Tibial nerve (tissue), 4 donors: ENCODE measurements around the gene C19orf33. TPM values are rescaled to one million over a fixed set of nuclear protein-coding genes. Genes with fewer than 3 reads are reported as not detected.

ENCODE experiments used
- DNase-seq, 2 donors: peaks; one replicate each; pipeline ENCODE4 v3.0.0-alpha.2; 2019; ENCODE audit warnings: low spot score in 2 of 2
- H3K27ac ChIP-seq, 4 donors: fragments of 200-600 bp; sonication (generic) in 3 of 4; one replicate each; pipeline ENCODE4 v1.5.1; 2017 to 2019; ENCODE audit warnings: mild to moderate bottlenecking in 1 of 4
- H3K27me3 ChIP-seq, 2 donors: fragments of 200-600 bp; sonication (generic) in 1 of 2; one replicate each; pipeline versions ENCODE4 v1.5.1 to v1.6.0; 2017 to 2019
- H3K36me3 ChIP-seq, 3 donors: fragments of 200-600 bp; sonication (generic); one replicate each; pipeline ENCODE4 v1.5.1; 2018 to 2019
- H3K4me1 ChIP-seq, 4 donors: fragments of 200-600 bp; sonication (generic) in 3 of 4; one replicate each; pipeline ENCODE4 v1.5.1; 2017 to 2019
- H3K4me3 ChIP-seq, 4 donors: fragments of 200-600 bp; sonication (generic) in 3 of 4; one replicate each; pipeline ENCODE4 v1.5.1; 2017 to 2019; ENCODE audit warnings: mild to moderate bottlenecking in 1 of 4, moderate library complexity in 1 of 4
- H3K9me3 ChIP-seq, 4 donors: fragments of 200-600 bp; sonication (generic) in 3 of 4; one replicate each; pipeline ENCODE4 v1.5.1; 2017 to 2019
- EP300 ChIP-seq, 2 donors: sonication (generic); formaldehyde crosslinking; IDR thresholded peaks; one replicate each; pipeline ENCODE4 v1.6.1; 2017; ENCODE audit warnings: antibody characterized with exemption in 2 of 2, mild to moderate bottlenecking in 1 of 2
- POLR2A ChIP-seq, 2 donors: fragments of 450-650 bp; IDR thresholded peaks; one replicate each; pipeline ENCODE4 v1.6.1; 2017; ENCODE audit warnings: antibody characterized with exemption in 2 of 2, mild to moderate bottlenecking in 2 of 2, moderate library complexity in 2 of 2
- WGBS, 2 donors: methylation state at CpG; one replicate each; pipeline ENCODE4 v1.1.5; 2018; 5-methylcytosine and 5-hydroxymethylcytosine counted together
- total RNA-seq, 4 donors: library from RNA; depleted of rRNA; stranded (reverse); fragments of >200 nt; gene quantifications; one replicate each; pipeline ENCODE4 v1.1.0, GENCODE V29; 2016
- TF ChIP-seq, protein P1 (sequence below), 5 experiments: fragments of 200-600 bp in 3 of 5; fragments of 450-650 bp in 2 of 5; sonication (generic) in 3 of 5; IDR thresholded peaks; one replicate each; pipeline ENCODE4 v1.5.1; 2016 to 2019; ENCODE audit warnings: antibody characterized with exemption in 5 of 5, mild to moderate bottlenecking in 3 of 5, moderate library complexity in 2 of 5

The C19orf33 gene
- total RNA-seq, 4 donors from 2014 or later, result 76.8 to 627 (median 335) TPM

DNA sequence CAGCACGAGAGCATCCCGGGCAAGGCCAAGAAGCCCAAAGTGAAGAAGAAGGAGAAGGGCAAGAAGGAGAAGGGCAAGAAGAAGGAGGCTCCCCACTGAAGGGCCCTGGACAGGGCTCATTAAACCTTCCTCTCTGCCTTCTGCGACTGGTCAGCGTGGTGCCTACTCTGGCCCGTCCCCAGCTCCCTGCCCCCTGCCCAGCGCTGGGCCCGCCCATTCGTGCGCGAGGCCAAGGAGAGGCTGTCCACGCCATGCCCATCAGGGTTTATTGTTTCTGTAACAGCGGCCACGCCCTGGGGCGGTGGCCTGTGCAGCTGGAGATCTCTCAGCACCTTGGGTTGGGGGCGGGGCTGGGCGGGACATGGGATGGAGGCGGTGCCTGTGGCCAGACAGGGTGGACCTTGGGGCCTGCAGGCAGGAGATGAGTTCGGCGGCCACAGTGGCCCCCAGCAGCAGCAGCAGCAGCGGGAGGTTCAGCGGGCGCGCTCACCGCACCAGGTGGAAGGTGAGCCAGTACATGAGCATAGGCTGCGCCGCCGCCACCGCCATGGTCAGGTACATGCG, 897 bp downstream of the C19orf33 start:
- H3K36me3 ChIP-seq, result peaks cover 0 to 68% (median 0%) of the 10 kb centered on the region in 3 donors
- no peaks in the 10 kb centered on the region for H3K27me3 ChIP-seq
- peaks cover 0 to 8% (median 0%) of the 10 kb centered on the region in 4 donors for H3K4me1 ChIP-seq
- 57 to 67% methylated on average over 19 to 26 of the region's 29 CpGs for WGBS, 2 donors
- H3K9me3 ChIP-seq, result no peaks in the 10 kb centered on the region
- H3K27ac ChIP-seq, result peak overlapping the region in 3 of 4 donors; percentile 63 to 85 (median 76)
- TF ChIP-seq POLR2A (IDR thresholded peaks at IDR 0.05), result peak in 1 of 2 donors; percentile 26
- TF ChIP-seq, protein P1, sequence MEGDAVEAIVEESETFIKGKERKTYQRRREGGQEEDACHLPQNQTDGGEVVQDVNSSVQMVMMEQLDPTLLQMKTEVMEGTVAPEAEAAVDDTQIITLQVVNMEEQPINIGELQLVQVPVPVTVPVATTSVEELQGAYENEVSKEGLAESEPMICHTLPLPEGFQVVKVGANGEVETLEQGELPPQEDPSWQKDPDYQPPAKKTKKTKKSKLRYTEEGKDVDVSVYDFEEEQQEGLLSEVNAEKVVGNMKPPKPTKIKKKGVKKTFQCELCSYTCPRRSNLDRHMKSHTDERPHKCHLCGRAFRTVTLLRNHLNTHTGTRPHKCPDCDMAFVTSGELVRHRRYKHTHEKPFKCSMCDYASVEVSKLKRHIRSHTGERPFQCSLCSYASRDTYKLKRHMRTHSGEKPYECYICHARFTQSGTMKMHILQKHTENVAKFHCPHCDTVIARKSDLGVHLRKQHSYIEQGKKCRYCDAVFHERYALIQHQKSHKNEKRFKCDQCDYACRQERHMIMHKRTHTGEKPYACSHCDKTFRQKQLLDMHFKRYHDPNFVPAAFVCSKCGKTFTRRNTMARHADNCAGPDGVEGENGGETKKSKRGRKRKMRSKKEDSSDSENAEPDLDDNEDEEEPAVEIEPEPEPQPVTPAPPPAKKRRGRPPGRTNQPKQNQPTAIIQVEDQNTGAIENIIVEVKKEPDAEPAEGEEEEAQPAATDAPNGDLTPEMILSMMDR (IDR thresholded peaks at IDR 0.05), result no peak
- peak in 1 of 2 donors; percentile 51 for DNase-seq
- peak overlapping the region in 2 of 4 donors; percentile 23 to 46 for H3K4me3 ChIP-seq

DNA sequence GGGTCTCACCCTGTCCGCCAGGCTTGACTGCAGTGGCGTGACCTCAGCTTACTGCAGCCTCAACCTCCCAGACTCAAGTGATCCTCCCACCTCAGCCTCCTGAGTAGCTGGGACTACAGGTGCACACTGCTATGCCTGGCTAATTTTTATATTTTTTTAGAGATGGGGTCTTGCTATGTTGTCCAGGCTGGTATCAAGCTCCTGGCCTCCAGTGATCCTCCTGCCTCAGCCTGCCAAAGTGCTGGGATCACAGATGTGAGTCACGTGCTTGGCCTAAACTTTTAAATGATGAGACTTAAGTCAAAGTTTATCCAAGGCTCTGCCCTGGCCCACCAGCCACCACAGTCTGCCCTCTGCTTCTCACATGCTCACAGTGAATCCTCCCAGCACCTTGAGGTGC, 2.2 kb downstream of the C19orf33 start:
- peaks cover 0 to 75% (median 0%) of the 10 kb centered on the region in 3 donors for H3K36me3 ChIP-seq
- TF ChIP-seq EP300 (IDR thresholded peaks at IDR 0.05) (no peak), POLR2A (IDR thresholded peaks at IDR 0.05) (no peak)
- TF ChIP-seq, protein P1 (IDR thresholded peaks at IDR 0.05), result no peak
- H3K9me3 ChIP-seq, result no peaks in the 10 kb centered on the region

DNA sequence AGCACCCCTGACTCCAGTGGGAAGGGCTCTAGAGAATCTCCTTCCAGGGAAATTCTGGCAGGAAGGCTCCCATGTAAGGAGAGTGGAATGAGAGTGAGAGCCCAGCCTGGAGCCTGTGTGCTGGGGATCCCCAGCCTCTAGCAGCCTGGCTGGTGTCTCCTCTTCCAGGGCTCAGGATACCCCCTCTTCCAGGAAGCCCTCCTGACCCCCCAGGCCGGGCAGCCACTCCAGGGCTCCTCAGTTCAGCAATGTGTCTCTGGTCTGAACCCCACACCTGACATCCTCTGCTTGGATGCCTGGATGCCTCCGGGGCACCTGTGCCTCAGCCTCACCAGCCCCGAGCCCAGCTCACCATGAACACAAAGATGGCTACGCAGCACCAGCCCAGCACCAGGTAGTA, 3.0 kb downstream of the C19orf33 start:
- Histone ChIP-seq H3K27me3 (no peaks in the 10 kb centered on the region), H3K9me3 (no peaks in the 10 kb centered on the region), H3K4me1 (peaks cover 0 to 3% (median 0%) of the 10 kb centered on the region in 4 donors), H3K4me3 (no peak overlapping the region), H3K36me3 (peaks cover 0 to 75% (median 0%) of the 10 kb centered on the region in 3 donors), H3K27ac (no peak overlapping the region)
- WGBS, 2 donors, result 93 to 96% methylated on average over 3 to 4 of the region's 4 CpGs
- no peak for DNase-seq
- TF ChIP-seq POLR2A (IDR thresholded peaks at IDR 0.05) (no peak), EP300 (IDR thresholded peaks at IDR 0.05) (no peak)
- TF ChIP-seq, protein P1 (IDR thresholded peaks at IDR 0.05), result no peak

More for the DNA sequence above, 2.2 kb downstream of the C19orf33 start:
- Histone ChIP-seq H3K4me1 (peaks cover 0 to 3% (median 0%) of the 10 kb centered on the region in 4 donors), H3K27me3 (no peaks in the 10 kb centered on the region), H3K4me3 (no peak overlapping the region), H3K27ac (no peak overlapping the region)
- no peak for DNase-seq
- 88 to 93% methylated on average over 3 of the region's 3 CpGs for WGBS, 2 donors

DNA sequence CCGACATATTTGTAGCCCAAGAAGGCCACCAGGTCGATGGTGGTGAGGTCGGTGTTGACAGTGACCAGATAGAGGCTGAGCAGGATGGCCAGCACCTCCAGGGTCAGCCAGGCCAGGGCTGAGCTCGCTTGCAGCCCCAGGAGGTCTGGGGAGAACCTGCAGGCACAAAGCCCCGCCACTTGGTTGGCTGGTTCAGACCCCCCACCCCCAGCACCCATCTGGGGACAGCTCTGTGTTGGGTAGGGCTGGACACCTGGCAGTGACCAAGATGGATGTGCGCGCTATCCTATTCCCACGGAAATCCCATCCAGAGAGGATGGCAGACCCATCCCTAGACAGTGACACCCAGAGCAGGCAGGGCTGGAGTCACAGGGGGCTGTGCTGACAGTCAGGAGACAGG, 3.5 kb downstream of the C19orf33 start:
- DNase-seq, result no peak
- Histone ChIP-seq H3K27me3 (no peaks in the 10 kb centered on the region), H3K36me3 (peaks cover 0 to 75% (median 0%) of the 10 kb centered on the region in 3 donors), H3K4me1 (peaks cover 0 to 3% (median 0%) of the 10 kb centered on the region in 4 donors), H3K27ac (no peak overlapping the region), H3K4me3 (no peak overlapping the region), H3K9me3 (no peaks in the 10 kb centered on the region)
- WGBS, 2 donors, result 90 to 91% methylated on average over 5 to 8 of the region's 8 CpGs
- TF ChIP-seq POLR2A (IDR thresholded peaks at IDR 0.05), result no peak
- no peak for TF ChIP-seq EP300 (IDR thresholded peaks at IDR 0.05)
- TF ChIP-seq, protein P1 (IDR thresholded peaks at IDR 0.05), result no peak

DNA sequence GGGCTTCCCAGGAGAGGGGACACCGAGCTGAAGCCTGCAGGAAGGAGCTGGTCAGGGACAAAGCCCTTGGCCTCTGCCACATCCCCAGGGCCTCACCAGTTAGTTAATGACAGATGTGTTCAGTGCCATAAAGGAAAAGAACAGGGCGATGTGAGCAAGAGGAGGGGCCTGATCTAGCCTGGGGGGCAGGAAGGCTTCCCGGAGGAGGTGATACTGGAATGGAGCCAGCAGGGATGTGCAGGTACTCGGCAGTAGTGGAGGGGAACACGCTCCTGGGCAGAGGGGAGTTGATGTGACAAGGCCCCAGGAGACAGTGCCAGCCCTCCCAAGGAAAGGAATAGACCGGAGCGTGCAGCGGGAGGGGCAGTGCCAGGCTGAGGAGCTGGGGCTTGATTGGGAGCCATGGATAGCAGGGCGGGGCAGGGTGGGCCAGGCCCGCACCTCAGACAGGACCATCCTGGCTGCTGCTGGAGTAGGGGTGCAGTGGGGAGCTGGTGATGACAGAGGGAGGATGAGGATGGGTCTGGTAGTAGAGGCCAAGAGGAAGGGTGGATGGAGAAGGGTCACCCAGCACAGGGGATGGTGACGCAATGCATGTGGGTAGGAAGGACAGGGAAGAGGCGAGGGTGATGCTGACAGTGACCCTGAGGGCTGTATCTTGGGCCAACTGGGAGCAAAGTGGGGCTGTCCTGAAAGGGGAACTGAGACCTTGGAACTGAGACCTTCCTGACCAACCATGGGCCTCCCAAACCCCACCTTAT, 4.1 kb downstream of the C19orf33 start:
- TF ChIP-seq POLR2A (IDR thresholded peaks at IDR 0.05) (no peak), EP300 (IDR thresholded peaks at IDR 0.05) (no peak)
- TF ChIP-seq, protein P1 (IDR thresholded peaks at IDR 0.05), result no peak
- no peaks in the 10 kb centered on the region for H3K27me3 ChIP-seq
- no peaks in the 10 kb centered on the region for H3K9me3 ChIP-seq
- no peak overlapping the region for H3K4me3 ChIP-seq
- H3K27ac ChIP-seq, result no peak overlapping the region
- H3K36me3 ChIP-seq, result peaks cover 0 to 75% (median 0%) of the 10 kb centered on the region in 3 donors
- peaks cover 0 to 3% (median 0%) of the 10 kb centered on the region in 4 donors for H3K4me1 ChIP-seq
- no peak for DNase-seq
- 84 to 87% methylated on average over 12 of the region's 12 CpGs for WGBS, 2 donors
